ENCODE measurements around the gene GRIP2.

DNA sequence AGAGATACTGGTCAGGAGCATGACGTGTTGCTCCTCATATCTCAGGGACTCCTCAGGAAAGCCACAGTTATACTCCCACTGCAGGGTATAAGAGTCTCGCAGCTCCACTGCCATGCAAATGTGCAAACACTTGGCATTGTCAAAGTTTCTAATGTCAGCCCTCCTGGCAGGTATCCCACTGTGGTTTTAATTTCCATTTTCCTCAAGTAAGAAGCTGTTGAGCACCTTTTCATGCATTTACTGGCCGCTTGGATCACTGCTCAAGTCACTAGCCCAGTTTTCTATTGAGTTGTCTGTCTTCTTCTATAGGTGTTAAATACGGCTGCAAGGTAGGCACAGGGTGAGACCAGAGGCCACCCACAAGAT lies 41.9 kb upstream of the GRIP2 start:
- TF ChIP-seq, protein P1, sequence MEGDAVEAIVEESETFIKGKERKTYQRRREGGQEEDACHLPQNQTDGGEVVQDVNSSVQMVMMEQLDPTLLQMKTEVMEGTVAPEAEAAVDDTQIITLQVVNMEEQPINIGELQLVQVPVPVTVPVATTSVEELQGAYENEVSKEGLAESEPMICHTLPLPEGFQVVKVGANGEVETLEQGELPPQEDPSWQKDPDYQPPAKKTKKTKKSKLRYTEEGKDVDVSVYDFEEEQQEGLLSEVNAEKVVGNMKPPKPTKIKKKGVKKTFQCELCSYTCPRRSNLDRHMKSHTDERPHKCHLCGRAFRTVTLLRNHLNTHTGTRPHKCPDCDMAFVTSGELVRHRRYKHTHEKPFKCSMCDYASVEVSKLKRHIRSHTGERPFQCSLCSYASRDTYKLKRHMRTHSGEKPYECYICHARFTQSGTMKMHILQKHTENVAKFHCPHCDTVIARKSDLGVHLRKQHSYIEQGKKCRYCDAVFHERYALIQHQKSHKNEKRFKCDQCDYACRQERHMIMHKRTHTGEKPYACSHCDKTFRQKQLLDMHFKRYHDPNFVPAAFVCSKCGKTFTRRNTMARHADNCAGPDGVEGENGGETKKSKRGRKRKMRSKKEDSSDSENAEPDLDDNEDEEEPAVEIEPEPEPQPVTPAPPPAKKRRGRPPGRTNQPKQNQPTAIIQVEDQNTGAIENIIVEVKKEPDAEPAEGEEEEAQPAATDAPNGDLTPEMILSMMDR (IDR thresholded peaks at IDR 0.05; ENCODE audit: poor library complexity), result no peak
- TF ChIP-seq EZH2 (IDR thresholded peaks at IDR 0.05; ENCODE audit: borderline replicate concordance) (no peak), EZH2phosphoT487 (IDR thresholded peaks at IDR 0.05; ENCODE audit: low read depth, severe bottlenecking, unreplicated experiment) (no peak)

Measured in hepatocyte (in vitro differentiated cells).